HG03064 (cell line): ENCODE results near the gene HTR2B.
"Not testable (repeated sequence)": the region's sequence is repeated elsewhere in the genome, so short reads cannot be mapped to it uniquely, and the experiment has no call there.

Experiments used
- ATAC-seq: cut with Tn5 transposase; IDR thresholded peaks from one replicate; pipeline ENCODE4 v1.9.1; 2021; ENCODE audit warnings: low read depth; ENCODE audit not compliant: unreplicated experiment

HTR2B gene

GRCh38 chr2:231100321-231100720 lies 24.5 kb downstream of the HTR2B start:
- not testable (repeated sequence) for ATAC-seq

- no peak for ATAC-seq
Observed at GRCh38 chr2:231099918-231100317, 24.9 kb downstream of the HTR2B start.

DNA sequence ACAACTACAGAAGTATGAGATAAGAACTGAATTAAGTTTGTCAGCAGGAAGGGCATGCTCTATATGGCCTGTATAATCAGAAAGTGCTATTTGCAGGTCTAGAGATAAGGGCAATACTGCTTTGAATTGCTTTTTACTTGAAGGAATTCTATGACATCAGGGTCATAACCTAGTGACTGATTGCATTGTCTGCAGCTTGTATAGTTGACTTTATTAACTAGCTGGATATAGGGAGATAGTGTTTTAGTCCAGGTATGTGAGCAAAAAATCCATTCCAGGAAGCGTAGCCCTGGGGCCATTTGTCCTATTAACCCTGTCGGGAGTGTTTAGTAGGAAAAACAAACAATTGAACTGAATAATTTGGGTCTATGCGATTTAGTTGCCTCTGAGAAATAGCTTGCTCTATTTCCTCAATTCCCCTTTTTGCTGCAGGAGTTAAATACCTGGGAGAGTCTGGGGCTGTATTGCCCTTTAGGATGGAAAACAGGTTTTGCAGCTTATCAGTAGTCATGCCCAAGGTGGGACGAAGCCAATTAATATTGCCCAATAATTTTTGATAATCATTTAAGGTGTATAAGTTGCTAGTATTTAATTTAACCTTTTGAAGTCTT lies 30.0 kb downstream of the HTR2B start:
- ATAC-seq = no peak

- ATAC-seq = no peak
Observed at GRCh38 chr2:231093933-231094332, 30.9 kb downstream of the HTR2B start.

- no peak for ATAC-seq
Observed at GRCh38 chr2:231088754-231089153, 36.1 kb downstream of the HTR2B start.

GRCh38 chr2:231084565-231084964 lies 40.3 kb downstream of the HTR2B start:
- ATAC-seq = no peak

GRCh38 chr2:231069379-231070054 lies 55.3 kb downstream of the HTR2B start:
- ATAC-seq = no peak

GRCh38 chr2:231068525-231069222 lies 56.2 kb downstream of the HTR2B start:
- ATAC-seq = no peak

GRCh38 chr2:231067531-231067930 lies 57.3 kb downstream of the HTR2B start:
- ATAC-seq = not testable (repeated sequence)

DNA sequence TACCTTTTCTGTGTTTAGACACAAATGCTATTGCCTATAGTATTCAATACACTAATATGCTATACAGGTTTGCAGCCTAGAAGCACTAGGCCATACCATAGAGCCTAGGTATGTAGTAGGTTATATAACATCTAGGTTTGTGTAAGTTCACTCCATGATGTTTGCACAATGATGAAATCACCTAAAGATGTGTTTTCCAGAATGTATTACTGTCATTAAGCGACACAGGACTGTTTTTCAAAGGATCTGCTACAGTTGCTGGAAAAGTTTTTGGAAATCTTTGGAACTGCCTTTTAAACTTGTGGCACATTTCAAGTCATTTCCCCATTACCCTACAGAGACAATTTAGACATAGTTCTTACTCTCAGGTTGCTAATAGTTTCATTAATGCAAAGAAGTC lies 58.9 kb downstream of the HTR2B start:
- ATAC-seq = no peak

DNA sequence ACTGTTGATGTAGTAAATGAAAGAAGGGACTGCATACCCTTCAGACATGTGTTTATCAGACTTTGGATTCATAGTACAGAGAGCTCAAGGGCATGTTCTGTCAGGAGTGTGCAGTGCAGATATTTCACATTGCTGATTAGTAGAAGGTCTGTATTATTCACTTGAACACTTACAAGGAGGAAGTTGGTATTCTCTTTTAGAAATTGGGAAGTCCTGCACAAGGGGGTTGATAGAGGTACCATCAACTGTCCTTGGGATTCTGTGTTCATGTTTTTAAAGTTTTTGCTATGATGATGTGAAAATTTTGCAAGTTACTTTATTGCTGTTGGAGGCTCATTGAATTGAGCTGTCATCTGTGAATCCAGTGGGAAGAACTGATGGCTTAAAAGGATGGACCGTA lies 61.5 kb downstream of the HTR2B start:
- no peak for ATAC-seq

DNA sequence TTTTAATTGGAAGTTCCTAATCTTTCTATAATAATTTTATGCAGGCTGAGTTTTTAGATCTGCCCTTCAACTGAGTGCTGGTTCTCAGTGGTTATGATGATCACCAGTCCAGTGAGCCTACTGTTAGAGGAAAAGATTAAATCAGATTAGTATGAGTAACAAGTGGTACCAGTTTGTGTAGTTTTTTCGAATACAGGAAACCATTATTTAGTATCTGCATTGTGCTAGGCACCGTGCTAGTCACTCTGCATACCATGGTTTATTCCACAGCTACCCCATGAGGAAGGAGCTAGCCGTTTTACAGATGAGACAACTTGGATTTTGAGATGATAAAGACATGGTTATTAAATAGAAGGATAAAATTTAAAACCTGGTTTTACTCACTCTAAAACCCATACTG lies 62.1 kb downstream of the HTR2B start:
- no peak for ATAC-seq

DNA sequence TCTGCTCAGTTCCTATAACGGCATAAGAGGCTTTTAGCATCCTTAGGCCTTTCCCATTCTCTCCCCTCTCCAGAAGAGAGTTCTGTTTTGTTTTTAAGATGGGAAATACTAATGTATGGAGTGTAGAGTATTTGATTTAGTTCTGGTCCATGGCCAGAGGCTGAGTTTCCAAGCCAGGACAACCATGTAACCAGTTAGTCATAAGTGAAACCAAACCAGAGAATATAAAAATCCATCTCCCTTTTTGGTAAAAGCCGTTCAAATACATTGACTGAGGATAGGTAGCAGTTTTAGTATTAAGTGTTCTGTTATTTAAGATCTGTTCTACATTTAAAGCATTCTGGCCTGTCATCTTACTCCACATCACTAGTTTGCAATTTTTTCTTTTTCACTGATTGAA lies 65.1 kb downstream of the HTR2B start:
- no peak for ATAC-seq

- ATAC-seq = no peak
Observed at GRCh38 chr2:231058761-231059550, 65.9 kb downstream of the HTR2B start.
